GM03348 (cell line): ENCODE measurements around the gene TMEM185A.
"Not testable (repeated sequence)": the region's sequence is repeated elsewhere in the genome, so short reads cannot be mapped to it uniquely, and the experiment has no call there.

Source experiments
- DNase-seq: peaks from one replicate; pipeline ENCODE4 v3.0.0; 2012; ENCODE audit warnings: low spot score

The TMEM185A gene

GRCh38 chrX:149551245-149551938, 80.2 kb downstream of the TMEM185A start:
- DNase-seq: not testable (repeated sequence)

- DNase-seq: not testable (repeated sequence)
Observed at GRCh38 chrX:149550454-149550853, 81.1 kb downstream of the TMEM185A start.

- DNase-seq: not testable (repeated sequence)
Observed at GRCh38 chrX:149549701-149550100, 81.9 kb downstream of the TMEM185A start, which contains the start of gene HSFX3. Gene HSFX3 (minus strand): TSS chrX:149549924. CDS start chrX:149549852, 72 bp downstream.

- DNase-seq: not testable (repeated sequence)
Observed at GRCh38 chrX:149547782-149548181, 83.8 kb downstream of the TMEM185A start.

GRCh38 chrX:149546962-149547361, 84.6 kb downstream of the TMEM185A start:
- DNase-seq: not testable (repeated sequence)
